Duodenal mucosa (tissue), 2 donors: Measurements from ENCODE around the gene IQCK.
A peak's percentile ranks its signal among the peaks of the same experiment; 100 is the strongest.

Source experiments
- H3K27ac ChIP-seq: one replicate; pipeline ENCODE4 v1.7.0; 2013; ENCODE audit warnings: low read depth, low read length
- H3K27me3 ChIP-seq, 2 donors: one replicate each; pipeline ENCODE4 v1.7.0; 2013; ENCODE audit warnings: low read length in 2 of 2, control low read depth in 1 of 2; ENCODE audit not compliant: insufficient read depth in 2 of 2, control insufficient read depth in 1 of 2
- H3K36me3 ChIP-seq, 2 donors: one replicate each; pipeline ENCODE4 v1.7.0; 2013; ENCODE audit warnings: low read length in 2 of 2, control low read depth in 1 of 2; ENCODE audit not compliant: insufficient read depth in 2 of 2, control insufficient read depth in 1 of 2
- H3K4me1 ChIP-seq, 2 donors: one replicate each; pipeline ENCODE4 v1.7.0; 2013; ENCODE audit warnings: low read length in 2 of 2, control low read depth in 1 of 2; ENCODE audit not compliant: insufficient read depth in 2 of 2, control insufficient read depth in 1 of 2
- H3K4me3 ChIP-seq, 2 donors: one replicate each; pipeline ENCODE4 v1.7.0; 2013; ENCODE audit warnings: low read length in 2 of 2, low read depth in 1 of 2
- H3K9ac ChIP-seq, 2 donors: one replicate each; pipeline ENCODE4 v1.7.0; 2013; ENCODE audit warnings: low read length in 2 of 2, low read depth in 1 of 2
- H3K9me3 ChIP-seq, 2 donors: one replicate each; pipeline ENCODE4 v1.7.0; 2013; ENCODE audit warnings: low read length in 2 of 2, control low read depth in 1 of 2; ENCODE audit not compliant: control insufficient read depth in 1 of 2

The IQCK gene

GRCh38 chr16:19810817-19811731 lies 93.0 kb downstream of the IQCK start:
- Histone ChIP-seq H3K9ac (no peak overlapping the region), H3K4me3 (no peak overlapping the region), H3K9me3 (no peaks in the 10 kb centered on the region), H3K27me3 (no peaks in the 10 kb centered on the region), H3K36me3 (no peaks in the 10 kb centered on the region), H3K4me1 (peaks cover 14 to 16% of the 10 kb centered on the region in 2 donors), H3K27ac (no peak overlapping the region)

GRCh38 chr16:19812986-19813385 lies 94.9 kb downstream of the IQCK start:
- H3K27me3 ChIP-seq, result no peaks in the 10 kb centered on the region
- H3K9ac ChIP-seq, result no peak overlapping the region
- no peak overlapping the region for H3K4me3 ChIP-seq
- no peaks in the 10 kb centered on the region for H3K36me3 ChIP-seq
- no peak overlapping the region for H3K27ac ChIP-seq
- peaks cover 8 to 20% of the 10 kb centered on the region in 2 donors for H3K4me1 ChIP-seq
- H3K9me3 ChIP-seq, result no peaks in the 10 kb centered on the region

- no peak overlapping the region for H3K4me3 ChIP-seq
- no peaks in the 10 kb centered on the region for H3K36me3 ChIP-seq
- H3K4me1 ChIP-seq, result peaks cover 0 to 18% of the 10 kb centered on the region in 2 donors
- H3K9ac ChIP-seq, result no peak overlapping the region
- no peak overlapping the region for H3K27ac ChIP-seq
- H3K27me3 ChIP-seq, result no peaks in the 10 kb centered on the region
- H3K9me3 ChIP-seq, result no peaks in the 10 kb centered on the region
These were observed 97.3 kb downstream of the IQCK start for GRCh38 chr16:19815418-19815817.

GRCh38 chr16:19817122-19817521 lies 99.1 kb downstream of the IQCK start:
- Histone ChIP-seq H3K9me3 (no peaks in the 10 kb centered on the region), H3K27ac (no peak overlapping the region), H3K4me1 (peaks cover 0 to 12% of the 10 kb centered on the region in 2 donors), H3K27me3 (no peaks in the 10 kb centered on the region), H3K4me3 (peak overlapping the region in 1 of 2 donors; percentile 46), H3K36me3 (no peaks in the 10 kb centered on the region), H3K9ac (no peak overlapping the region)

GRCh38 chr16:19817875-19818274 lies 99.8 kb downstream of the IQCK start:
- Histone ChIP-seq H3K4me3 (no peak overlapping the region), H3K4me1 (peaks cover 0 to 12% of the 10 kb centered on the region in 2 donors), H3K9ac (no peak overlapping the region), H3K9me3 (no peaks in the 10 kb centered on the region), H3K36me3 (no peaks in the 10 kb centered on the region), H3K27ac (no peak overlapping the region), H3K27me3 (no peaks in the 10 kb centered on the region)

GRCh38 chr16:19822533-19822932 lies 104.5 kb downstream of the IQCK start:
- Histone ChIP-seq H3K4me1 (peaks cover 0 to 4% of the 10 kb centered on the region in 2 donors), H3K27ac (no peak overlapping the region), H3K9ac (no peak overlapping the region), H3K9me3 (no peaks in the 10 kb centered on the region), H3K27me3 (no peaks in the 10 kb centered on the region), H3K36me3 (no peaks in the 10 kb centered on the region), H3K4me3 (no peak overlapping the region)

GRCh38 chr16:19823322-19823721 lies 105.3 kb downstream of the IQCK start:
- Histone ChIP-seq H3K9me3 (no peaks in the 10 kb centered on the region), H3K27ac (no peak overlapping the region), H3K9ac (no peak overlapping the region), H3K36me3 (no peaks in the 10 kb centered on the region), H3K27me3 (no peaks in the 10 kb centered on the region), H3K4me3 (no peak overlapping the region), H3K4me1 (no peaks in the 10 kb centered on the region)

- H3K36me3 ChIP-seq, result no peaks in the 10 kb centered on the region
- H3K9ac ChIP-seq, result no peak overlapping the region
- H3K27ac ChIP-seq, result no peak overlapping the region
- H3K4me3 ChIP-seq, result no peak overlapping the region
- H3K27me3 ChIP-seq, result no peaks in the 10 kb centered on the region
- H3K9me3 ChIP-seq, result no peaks in the 10 kb centered on the region
- no peaks in the 10 kb centered on the region for H3K4me1 ChIP-seq
These were observed 106.1 kb downstream of the IQCK start for GRCh38 chr16:19824216-19824615.

- H3K4me1 ChIP-seq, result peaks cover 8 to 11% of the 10 kb centered on the region in 2 donors
- no peak overlapping the region for H3K9ac ChIP-seq
- no peaks in the 10 kb centered on the region for H3K36me3 ChIP-seq
- no peak overlapping the region for H3K4me3 ChIP-seq
- H3K27ac ChIP-seq, result no peak overlapping the region
- no peaks in the 10 kb centered on the region for H3K9me3 ChIP-seq
- no peaks in the 10 kb centered on the region for H3K27me3 ChIP-seq
These were observed 112.0 kb downstream of the IQCK start for GRCh38 chr16:19829844-19830692.
